ENCODE data around the gene LTN1.

Gene LTN1

DNA sequence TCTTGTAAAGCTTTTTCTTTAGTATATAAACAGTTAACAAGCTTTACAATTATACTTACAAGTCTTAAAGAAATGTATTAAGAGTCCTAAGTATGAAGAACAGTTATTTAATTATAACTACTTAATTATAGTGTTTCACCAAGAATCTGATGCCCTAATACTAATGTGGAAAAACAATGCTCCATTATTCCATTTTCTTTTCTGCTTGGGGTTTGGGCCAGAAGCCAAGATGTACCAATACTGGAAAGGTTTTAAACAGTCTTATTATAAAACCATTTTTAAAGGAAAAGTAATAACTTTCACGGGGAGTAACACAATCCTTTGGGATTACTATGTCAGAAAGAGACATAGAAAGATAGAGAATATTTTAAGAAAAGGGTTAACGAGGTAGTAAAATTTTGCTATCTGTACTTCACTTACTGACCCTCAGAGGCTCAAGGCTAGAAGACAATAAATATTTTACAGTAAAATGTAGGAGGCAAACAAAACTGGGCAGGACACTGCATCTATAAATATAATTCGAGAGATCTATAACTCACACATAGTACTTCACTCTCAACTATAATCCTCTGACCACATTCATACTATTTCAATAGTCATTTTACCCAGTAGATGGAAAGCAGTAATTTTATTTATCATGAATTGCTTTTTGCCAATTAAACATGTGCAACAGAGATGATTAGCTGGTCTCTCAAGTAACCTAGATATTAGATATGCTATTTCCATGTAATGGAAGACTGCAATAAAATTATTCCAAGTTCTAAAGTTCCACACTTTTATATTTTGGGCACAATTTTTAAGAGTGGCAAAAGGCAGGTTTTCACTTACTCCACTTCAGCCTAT, 63.9 kb downstream of the LTN1 start:
- Mint-ChIP-seq H3K27me3 (no peaks in the 10 kb centered on the region), H3K9me3 (no peaks in the 10 kb centered on the region), H3K4me3 (no peak overlapping the region), H3K27ac (no peak overlapping the region), H3K36me3 (peaks cover 35 to 51% of the 10 kb centered on the region in 2 donors), H3K4me1 (no peaks in the 10 kb centered on the region)
- ATAC-seq (replicated peaks) (no peak), DNase-seq (no peak)

DNA sequence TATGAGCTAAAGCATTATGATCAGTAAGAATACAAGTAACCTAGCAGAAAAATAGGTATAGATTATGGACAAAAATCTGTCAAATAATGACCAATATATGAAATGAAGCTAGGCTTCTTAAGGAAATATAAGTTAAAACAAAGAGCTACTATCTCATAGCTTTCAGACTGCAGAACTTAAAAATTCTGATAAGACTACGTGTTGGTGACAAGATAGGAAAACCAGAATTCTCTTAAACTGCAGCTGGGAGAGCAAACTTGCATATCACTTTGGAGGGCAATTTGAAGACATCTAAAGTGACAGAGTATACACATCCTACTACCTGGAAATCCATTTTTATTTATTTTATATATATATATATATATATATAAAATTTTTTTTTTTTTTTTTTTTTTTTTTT, 65.5 kb downstream of the LTN1 start:
- Mint-ChIP-seq H3K4me1 (no peaks in the 10 kb centered on the region), H3K27ac (no peak overlapping the region), H3K36me3 (peaks cover 36 to 53% of the 10 kb centered on the region in 2 donors), H3K4me3 (no peak overlapping the region), H3K27me3 (no peaks in the 10 kb centered on the region), H3K9me3 (no peaks in the 10 kb centered on the region)
- DNase-seq (no peak), ATAC-seq (replicated peaks) (no peak)

DNA sequence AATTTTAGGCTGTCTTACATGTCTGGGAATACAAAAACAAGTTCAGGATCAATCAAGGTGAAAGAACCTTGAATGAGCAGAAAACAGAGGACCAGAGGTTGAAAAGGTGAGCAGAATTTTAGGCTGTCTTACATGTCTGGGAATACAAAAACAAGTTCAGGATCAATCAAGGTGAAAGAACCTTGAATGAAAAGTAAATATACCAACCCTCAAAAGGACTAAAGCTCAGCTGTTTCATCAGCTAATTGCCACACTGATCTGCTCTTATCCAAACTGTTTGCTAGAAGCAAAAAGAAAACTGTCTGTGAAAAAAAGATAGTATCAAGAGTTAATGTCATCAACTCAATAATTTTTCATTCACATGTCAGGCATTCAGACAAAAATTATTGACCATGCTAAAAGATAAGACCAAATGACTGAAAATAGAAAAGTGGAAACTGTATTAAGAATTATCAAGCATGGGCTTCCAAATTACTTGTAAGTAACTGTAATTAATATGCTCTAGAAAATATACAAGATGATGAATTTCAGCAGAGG, 69.2 kb downstream of the LTN1 start:
- H3K9me3 Mint-ChIP-seq = no peaks in the 10 kb centered on the region
- no peaks in the 10 kb centered on the region for H3K4me1 Mint-ChIP-seq
- H3K36me3 Mint-ChIP-seq = peaks cover 32 to 52% of the 10 kb centered on the region in 2 donors
- H3K27me3 Mint-ChIP-seq = no peaks in the 10 kb centered on the region
- ATAC-seq (replicated peaks) (no peak), DNase-seq (no peak)
- no peak overlapping the region for H3K27ac Mint-ChIP-seq
- no peak overlapping the region for H3K4me3 Mint-ChIP-seq

DNA sequence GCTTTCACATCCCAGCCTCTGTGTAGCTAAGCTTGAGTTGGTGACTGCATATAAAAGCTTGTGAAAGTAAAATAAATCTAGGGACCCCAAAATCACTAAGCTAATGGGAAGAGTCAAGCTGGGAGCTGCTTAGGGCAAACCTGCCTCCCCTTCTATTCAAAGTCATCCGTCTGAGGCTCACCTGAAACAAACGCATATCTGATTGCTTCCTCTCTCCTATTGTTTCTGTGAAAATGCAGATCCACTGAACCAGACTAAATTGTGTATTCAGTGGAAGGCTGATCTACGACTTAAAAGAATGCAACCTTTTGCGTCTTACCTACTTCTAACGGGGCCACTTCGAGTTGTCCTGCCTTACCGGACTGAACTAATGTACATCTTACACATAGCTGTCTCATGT, 70.3 kb downstream of the LTN1 start:
- Mint-ChIP-seq H3K4me3 (no peak overlapping the region), H3K27ac (no peak overlapping the region), H3K36me3 (peaks cover 29 to 46% of the 10 kb centered on the region in 2 donors), H3K27me3 (no peaks in the 10 kb centered on the region), H3K9me3 (no peaks in the 10 kb centered on the region), H3K4me1 (no peaks in the 10 kb centered on the region)
- DNase-seq (no peak), ATAC-seq (replicated peaks) (no peak)

DNA sequence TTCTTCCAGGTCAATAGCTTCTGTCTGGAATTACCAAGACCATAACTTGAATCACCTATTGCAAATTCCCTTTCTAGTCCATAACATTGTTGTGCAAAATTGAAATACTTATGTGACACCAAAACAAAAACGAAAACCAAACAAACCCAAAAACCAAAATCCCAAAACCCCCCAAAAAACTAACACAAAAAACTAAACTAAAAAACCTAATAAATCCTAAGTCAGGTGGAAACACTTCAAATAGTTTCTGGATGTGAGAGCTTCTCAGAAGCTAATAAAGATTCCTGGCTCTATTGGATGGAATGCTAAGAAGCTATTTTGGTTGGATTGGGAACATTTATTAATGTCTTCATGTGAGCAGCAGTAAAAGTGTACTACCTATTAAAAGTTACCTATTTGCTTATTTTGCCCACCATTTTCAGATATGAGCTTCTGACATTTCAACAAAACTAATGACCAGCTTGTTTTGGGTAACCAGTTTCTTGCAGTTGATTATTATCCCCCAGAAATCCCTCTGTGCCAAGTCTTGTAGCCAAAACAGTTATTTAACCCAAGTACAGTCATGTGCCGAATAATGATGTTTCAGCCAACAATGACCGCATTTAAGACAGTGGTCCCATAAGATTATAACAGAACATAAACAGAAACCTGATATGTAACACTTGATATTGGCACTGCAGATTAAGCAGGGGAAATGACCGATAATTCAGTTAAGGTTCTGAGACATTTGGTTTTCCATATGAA, 76.4 kb downstream of the LTN1 start:
- H3K9me3 Mint-ChIP-seq = no peaks in the 10 kb centered on the region
- ATAC-seq (replicated peaks) (no peak), DNase-seq (no peak)
- peaks cover 0 to under 1% of the 10 kb centered on the region in 2 donors for H3K36me3 Mint-ChIP-seq
- H3K27me3 Mint-ChIP-seq = peaks cover 12 to 20% of the 10 kb centered on the region in 2 donors
- H3K4me1 Mint-ChIP-seq = no peaks in the 10 kb centered on the region
- H3K4me3 Mint-ChIP-seq = no peak overlapping the region
- H3K27ac Mint-ChIP-seq = no peak overlapping the region

DNA sequence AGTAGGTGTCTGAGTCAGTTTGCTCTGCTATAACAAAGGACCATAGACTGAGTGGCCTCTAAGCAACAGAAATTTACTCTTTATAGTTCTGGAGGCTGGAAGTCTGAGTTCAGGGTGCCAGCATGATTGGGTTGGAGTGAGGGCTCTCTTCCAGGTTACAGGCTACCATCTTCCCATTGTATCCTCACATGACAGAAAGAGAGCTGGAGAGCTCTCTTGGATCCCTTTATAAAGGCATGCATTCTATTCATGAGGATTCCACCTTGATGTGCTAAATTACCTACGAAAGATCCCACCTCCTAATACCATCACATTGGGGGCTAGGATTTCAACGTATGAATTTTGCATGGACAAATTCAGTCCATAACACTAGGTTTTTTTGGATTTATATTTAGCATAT, 79.6 kb downstream of the LTN1 start:
- no peak overlapping the region for H3K4me3 Mint-ChIP-seq
- H3K27me3 Mint-ChIP-seq = peaks cover 18 to 41% of the 10 kb centered on the region in 2 donors
- H3K4me1 Mint-ChIP-seq = no peaks in the 10 kb centered on the region
- no peak overlapping the region for H3K27ac Mint-ChIP-seq
- H3K9me3 Mint-ChIP-seq = no peaks in the 10 kb centered on the region
- DNase-seq (no peak), ATAC-seq (replicated peaks) (no peak)
- H3K36me3 Mint-ChIP-seq = no peaks in the 10 kb centered on the region

DNA sequence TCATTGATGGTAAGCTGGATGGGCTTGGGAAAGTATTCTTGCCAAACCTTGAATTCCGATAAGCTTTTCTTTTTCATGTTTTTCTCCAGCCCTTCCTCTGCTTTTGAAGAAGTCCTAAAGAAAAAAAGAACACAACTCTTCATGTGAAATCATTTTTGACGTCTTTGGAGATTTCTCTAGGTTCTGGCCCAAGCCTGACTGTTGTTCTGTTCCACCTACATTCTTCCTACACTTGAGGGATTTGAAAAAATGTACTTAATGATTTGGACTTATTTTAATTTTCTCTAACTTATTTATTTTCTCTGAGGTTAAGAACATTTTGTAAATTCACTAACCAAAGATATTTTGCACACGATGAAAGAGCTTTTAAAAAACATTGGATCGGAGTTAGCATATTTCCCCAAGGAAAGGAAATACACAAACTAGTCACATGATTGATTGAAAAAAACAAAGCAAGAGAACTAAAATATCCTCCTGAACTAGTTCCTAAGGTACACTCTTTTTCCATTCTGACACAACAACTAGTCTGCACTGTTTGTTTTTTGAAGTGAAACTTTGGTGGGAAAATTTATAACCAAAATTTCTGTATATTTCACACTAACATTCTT, 82.3 kb downstream of the LTN1 start:
- DNase-seq (no peak), ATAC-seq (replicated peaks) (no peak)
- H3K9me3 Mint-ChIP-seq = no peaks in the 10 kb centered on the region
- peaks cover 18 to 41% of the 10 kb centered on the region in 2 donors for H3K27me3 Mint-ChIP-seq
- no peak overlapping the region for H3K27ac Mint-ChIP-seq
- no peaks in the 10 kb centered on the region for H3K4me1 Mint-ChIP-seq
- no peak overlapping the region for H3K4me3 Mint-ChIP-seq
- H3K36me3 Mint-ChIP-seq = no peaks in the 10 kb centered on the region

DNA sequence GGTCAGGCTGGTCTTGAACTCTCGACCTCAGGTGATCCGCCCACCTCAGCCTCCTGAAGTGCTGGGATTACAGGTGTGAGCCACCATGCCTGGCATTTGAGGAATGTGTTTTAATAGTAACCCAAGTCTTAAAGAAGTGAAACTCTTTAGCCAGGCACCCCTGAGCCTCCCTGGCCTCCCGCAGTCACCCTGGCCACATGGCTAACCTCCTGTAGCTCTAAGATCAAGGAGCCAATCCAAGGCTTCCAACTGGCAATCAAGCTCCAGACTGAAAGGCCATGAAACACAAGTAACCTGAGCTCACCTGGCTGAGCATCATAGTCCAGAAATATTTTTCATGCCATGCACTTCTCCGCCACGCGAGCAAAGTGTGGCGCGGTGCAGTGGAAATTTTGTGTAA, 84.3 kb downstream of the LTN1 start:
- Mint-ChIP-seq H3K9me3 (no peaks in the 10 kb centered on the region), H3K4me3 (no peak overlapping the region), H3K36me3 (peaks cover 0 to 1% of the 10 kb centered on the region in 2 donors), H3K4me1 (no peaks in the 10 kb centered on the region), H3K27ac (no peak overlapping the region), H3K27me3 (peaks cover 14 to 43% of the 10 kb centered on the region in 2 donors)
- DNase-seq (no peak), ATAC-seq (replicated peaks) (no peak)

DNA sequence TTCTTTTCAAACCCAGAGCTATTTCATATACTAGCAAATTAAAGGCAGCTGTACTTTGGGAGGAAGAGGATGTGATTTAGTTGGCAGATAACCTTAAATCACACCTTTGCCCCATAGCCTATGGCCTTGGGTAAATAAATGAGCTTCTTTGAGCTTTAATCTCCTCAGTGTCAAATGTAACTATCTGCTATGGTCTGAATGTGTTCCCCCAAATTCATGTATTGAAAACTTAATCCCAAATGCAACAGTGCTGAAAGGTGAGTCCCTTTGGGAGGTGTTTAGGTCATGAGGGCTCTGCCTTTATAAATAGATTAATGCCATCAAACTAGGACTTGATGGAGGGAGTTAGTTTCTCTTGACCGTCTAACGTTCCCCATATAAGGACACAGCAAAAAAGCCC, 85.8 kb downstream of the LTN1 start:
- no peak overlapping the region for H3K27ac Mint-ChIP-seq
- no peaks in the 10 kb centered on the region for H3K4me1 Mint-ChIP-seq
- peaks cover 18 to 45% of the 10 kb centered on the region in 2 donors for H3K27me3 Mint-ChIP-seq
- H3K4me3 Mint-ChIP-seq = no peak overlapping the region
- peaks cover 0 to 5% of the 10 kb centered on the region in 2 donors for H3K9me3 Mint-ChIP-seq
- peaks cover 0 to 3% of the 10 kb centered on the region in 2 donors for H3K36me3 Mint-ChIP-seq
- no peak for DNase-seq
- ATAC-seq (replicated peaks) = no peak

DNA sequence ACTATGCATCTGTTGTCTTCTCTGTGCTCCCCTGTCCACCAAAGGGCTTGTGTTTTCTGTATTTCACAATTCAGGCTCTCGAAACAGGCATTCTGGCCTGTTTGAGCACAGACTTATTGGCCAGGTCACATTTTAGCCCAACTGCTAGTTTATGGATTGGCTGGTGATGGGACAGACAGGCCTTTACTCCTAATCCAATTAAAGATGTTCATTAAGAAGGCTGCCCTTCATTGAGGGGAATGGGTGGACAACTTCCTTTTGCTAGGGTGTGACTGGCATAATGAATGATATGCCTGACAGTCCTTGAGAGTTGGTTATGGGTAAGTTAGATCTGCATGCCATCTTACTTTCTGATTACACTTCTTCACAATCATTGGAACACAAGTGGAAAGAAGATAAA, 86.4 kb downstream of the LTN1 start:
- no peak overlapping the region for H3K4me3 Mint-ChIP-seq
- no peak overlapping the region for H3K27ac Mint-ChIP-seq
- peaks cover 0 to 5% of the 10 kb centered on the region in 2 donors for H3K9me3 Mint-ChIP-seq
- DNase-seq = no peak
- H3K27me3 Mint-ChIP-seq = peaks cover 15 to 46% of the 10 kb centered on the region in 2 donors
- no peaks in the 10 kb centered on the region for H3K4me1 Mint-ChIP-seq
- no peak for ATAC-seq (replicated peaks)
- peaks cover 0 to 3% of the 10 kb centered on the region in 2 donors for H3K36me3 Mint-ChIP-seq

DNA sequence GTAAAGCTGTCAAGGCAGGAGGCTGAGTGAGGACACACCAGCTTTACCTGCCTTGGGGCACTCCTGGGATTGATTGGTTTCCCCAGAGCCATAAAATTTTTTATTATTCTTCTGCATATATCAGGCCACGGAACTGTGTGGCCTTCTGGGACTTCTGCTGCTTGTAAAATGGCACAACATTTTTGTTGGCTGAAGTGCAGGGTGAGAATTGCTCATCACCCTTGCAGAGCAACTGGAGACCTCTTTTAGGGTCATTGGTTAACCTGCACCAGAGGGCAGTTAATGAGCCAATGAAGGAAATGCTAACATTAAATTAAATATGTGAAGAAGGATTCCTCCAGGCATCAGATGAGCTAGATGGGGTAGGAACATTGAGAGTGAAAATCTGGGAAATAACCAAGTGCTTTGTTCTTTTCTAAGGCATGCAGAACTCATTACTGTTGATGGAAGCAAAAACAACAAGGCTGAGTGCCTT, 87.7 kb downstream of the LTN1 start:
- Mint-ChIP-seq H3K9me3 (peaks cover 0 to 5% of the 10 kb centered on the region in 2 donors), H3K4me1 (no peaks in the 10 kb centered on the region), H3K4me3 (no peak overlapping the region), H3K36me3 (peaks cover 0 to 3% of the 10 kb centered on the region in 2 donors), H3K27ac (no peak overlapping the region), H3K27me3 (peaks cover 11 to 45% of the 10 kb centered on the region in 2 donors)
- DNase-seq (no peak), ATAC-seq (replicated peaks) (no peak)

DNA sequence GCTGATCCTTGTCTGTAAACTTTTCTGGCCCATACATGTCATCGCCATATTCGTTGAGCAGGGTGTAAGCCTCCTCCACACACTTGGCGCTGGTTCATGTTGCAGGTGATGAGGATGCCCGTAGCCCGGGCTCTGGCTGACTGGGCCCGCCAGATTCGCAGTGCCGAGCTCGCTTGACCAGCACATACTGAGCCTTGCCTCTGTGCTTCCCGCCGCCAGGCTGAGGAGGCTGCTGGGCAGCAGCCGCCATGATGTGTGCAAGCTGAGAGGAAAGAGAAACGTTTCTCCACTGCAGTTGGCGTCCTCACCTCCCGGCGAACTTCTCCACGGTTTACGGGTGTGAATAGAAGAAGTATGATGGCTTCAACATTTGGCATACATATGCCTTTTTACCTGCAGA, 89.2 kb downstream of the LTN1 start:
- no peak overlapping the region for H3K4me3 Mint-ChIP-seq
- H3K27ac Mint-ChIP-seq = no peak overlapping the region
- ATAC-seq (replicated peaks) = no peak
- H3K36me3 Mint-ChIP-seq = peaks cover 0 to 3% of the 10 kb centered on the region in 2 donors
- no peak for DNase-seq
- peaks cover 11 to 36% of the 10 kb centered on the region in 2 donors for H3K27me3 Mint-ChIP-seq
- H3K4me1 Mint-ChIP-seq = no peaks in the 10 kb centered on the region
- peaks cover 0 to 5% of the 10 kb centered on the region in 2 donors for H3K9me3 Mint-ChIP-seq

DNA sequence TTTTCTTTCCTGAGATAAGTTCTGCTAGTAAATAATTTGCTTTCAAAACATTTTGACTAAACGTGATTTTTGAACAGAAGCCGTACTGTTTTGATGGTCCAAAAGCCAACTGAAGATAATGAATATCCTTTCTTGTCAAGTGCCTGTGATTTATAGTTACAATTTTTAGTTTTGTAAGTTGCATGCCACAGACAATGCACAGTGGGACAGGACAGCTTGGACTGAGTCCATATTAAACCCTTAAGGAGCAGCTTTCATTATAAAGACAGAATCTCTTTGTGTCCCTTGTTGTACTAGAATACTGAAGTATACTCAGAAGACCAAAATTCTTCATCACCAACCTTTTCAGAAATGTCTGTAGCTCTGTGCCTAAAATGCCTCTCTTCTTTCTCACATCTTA, 92.2 kb downstream of the LTN1 start:
- no peaks in the 10 kb centered on the region for H3K4me1 Mint-ChIP-seq
- peaks cover 21 to 43% of the 10 kb centered on the region in 2 donors for H3K27me3 Mint-ChIP-seq
- DNase-seq (no peak), ATAC-seq (replicated peaks) (no peak)
- H3K4me3 Mint-ChIP-seq = no peak overlapping the region
- peaks cover 0 to 3% of the 10 kb centered on the region in 2 donors for H3K36me3 Mint-ChIP-seq
- peaks cover 4 to 5% of the 10 kb centered on the region in 2 donors for H3K9me3 Mint-ChIP-seq
- H3K27ac Mint-ChIP-seq = no peak overlapping the region

DNA sequence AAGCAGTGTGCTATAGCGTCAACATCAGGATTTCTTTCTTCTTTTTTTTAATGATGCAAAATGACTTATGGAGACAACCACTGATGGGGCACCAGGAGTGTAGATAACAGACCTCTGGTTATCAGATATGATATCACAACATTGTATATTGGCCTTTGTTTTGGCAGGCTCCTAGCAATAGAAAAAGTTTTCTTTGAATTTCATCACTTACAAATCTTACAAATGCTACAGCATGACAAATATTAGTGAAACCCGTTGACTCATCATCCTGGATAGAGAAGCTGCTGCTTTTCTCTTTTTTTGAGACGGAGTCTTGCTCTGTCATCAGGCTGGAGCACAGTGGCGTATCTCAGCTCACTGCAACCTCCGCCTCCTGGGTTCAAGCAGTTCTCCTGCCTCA, 92.9 kb downstream of the LTN1 start:
- Mint-ChIP-seq H3K27me3 (peaks cover 21 to 44% of the 10 kb centered on the region in 2 donors), H3K4me3 (no peak overlapping the region), H3K9me3 (peaks cover 4 to 5% of the 10 kb centered on the region in 2 donors), H3K36me3 (peaks cover 0 to 3% of the 10 kb centered on the region in 2 donors), H3K4me1 (no peaks in the 10 kb centered on the region), H3K27ac (no peak overlapping the region)
- DNase-seq (no peak), ATAC-seq (replicated peaks) (no peak)
